HepG2 (cell line): ENCODE results near the gene JUND. TPM values are rescaled to one million over a fixed set of nuclear protein-coding genes. Genes with fewer than 3 reads are reported as not detected.

Experiments
- BATF2 ChIP-seq: sonication (generic); formaldehyde crosslinking; IDR thresholded peaks from 2 replicates; pipeline ENCODE4 v1.8.0; 2022; ENCODE audit warnings: mild to moderate bottlenecking, missing genetic modification reagents, moderate library complexity
- BHLHE40 ChIP-seq: IDR thresholded peaks from 2 replicates; pipeline ENCODE4 v1.6.1; 2011; ENCODE audit warnings: low read length, improper control_type of control experiment
- FOXM1 ChIP-seq: sonication (generic); formaldehyde crosslinking; IDR thresholded peaks from 2 replicates; pipeline ENCODE4 v1.5.0; 2020; ENCODE audit warnings: missing genetic modification reagents
- KDM3A ChIP-seq: IDR thresholded peaks from 2 replicates; pipeline ENCODE4 v1.6.1; 2018; ENCODE audit warnings: low read depth, missing compliant biosample characterization
- KDM5A ChIP-seq: fragments of 200-600 bp; sonication (generic); IDR thresholded peaks from 2 replicates; pipeline ENCODE4 v1.7.0; 2018; ENCODE audit warnings: antibody characterized with exemption, mild to moderate bottlenecking, low read length, borderline replicate concordance
- KDM6A ChIP-seq: IDR thresholded peaks from 2 replicates; pipeline ENCODE4 v1.6.1; 2016; ENCODE audit warnings: low read depth
- KIAA2018 ChIP-seq: sonication (generic); formaldehyde crosslinking; IDR thresholded peaks from 2 replicates; pipeline ENCODE4 v1.5.0; 2020; ENCODE audit warnings: mild to moderate bottlenecking, missing genetic modification reagents, borderline replicate concordance
- KLF15 ChIP-seq: sonication (generic); formaldehyde crosslinking; IDR thresholded peaks from 2 replicates; pipeline ENCODE4 v1.8.1; 2023; ENCODE audit warnings: borderline replicate concordance, mild to moderate bottlenecking, inconsistent platforms, missing genetic modification reagents, mixed read lengths
- MXI1 ChIP-seq: IDR thresholded peaks from 3 replicates; pipeline ENCODE4 v1.6.1; 2012; ENCODE audit warnings: low read depth, low read length, inconsistent platforms, borderline replicate concordance
- NAIF1 ChIP-seq: sonication (generic); formaldehyde crosslinking; IDR thresholded peaks from 2 replicates; pipeline ENCODE4 v1.5.0; 2020; ENCODE audit warnings: mild to moderate bottlenecking, missing genetic modification reagents, borderline replicate concordance
- NCOA2 ChIP-seq: sonication (generic); formaldehyde crosslinking; IDR thresholded peaks from 2 replicates; pipeline ENCODE4 v1.8.0; 2022; ENCODE audit warnings: inconsistent platforms
- NR2F1 ChIP-seq, 2 experiments: fragments of 450-650 bp in 1 of 2; formaldehyde crosslinking in 1 of 2; IDR thresholded peaks; 2 replicates each; pipeline versions ENCODE4 v1.5.0 to v1.6.1; 2016 to 2020; ENCODE audit warnings: mild to moderate bottlenecking in 1 of 2, missing compliant biosample characterization in 1 of 2, missing genetic modification reagents in 1 of 2, moderate library complexity in 1 of 2
- SATB2 ChIP-seq: sonication (generic); formaldehyde crosslinking; IDR thresholded peaks from 2 replicates; pipeline ENCODE4 v1.5.0; 2020; ENCODE audit warnings: missing genetic modification reagents
- SIX1 ChIP-seq: sonication (generic); formaldehyde crosslinking; IDR thresholded peaks from 2 replicates; pipeline ENCODE4 v1.4.0; 2020; ENCODE audit warnings: missing genetic modification reagents, borderline replicate concordance
- TRAFD1 ChIP-seq: sonication (generic); formaldehyde crosslinking; IDR thresholded peaks from 2 replicates; pipeline ENCODE4 v1.5.1; 2020; ENCODE audit warnings: missing genetic modification reagents, mild to moderate bottlenecking, borderline replicate concordance
- ZC3H4 ChIP-seq: sonication (generic); formaldehyde crosslinking; IDR thresholded peaks from 2 replicates; pipeline ENCODE4 v1.4.0; 2020; ENCODE audit warnings: missing genetic modification reagents, borderline replicate concordance
- ZNF30 ChIP-seq: sonication (generic); formaldehyde crosslinking; IDR thresholded peaks from 2 replicates; pipeline ENCODE4 v1.5.0; 2020; ENCODE audit warnings: mild to moderate bottlenecking, missing genetic modification reagents
- ZNF460 ChIP-seq: sonication (generic); formaldehyde crosslinking; IDR thresholded peaks from 2 replicates; pipeline ENCODE4 v1.5.1; 2020; ENCODE audit warnings: missing genetic modification reagents, mild to moderate bottlenecking, borderline replicate concordance
- ZNF562 ChIP-seq: sonication (generic); formaldehyde crosslinking; IDR thresholded peaks from 2 replicates; pipeline ENCODE4 v1.8.0; 2022; ENCODE audit warnings: missing genetic modification reagents, borderline replicate concordance
- ZNF709 ChIP-seq: sonication (generic); formaldehyde crosslinking; IDR thresholded peaks from 2 replicates; pipeline ENCODE4 v1.5.0; 2020; ENCODE audit warnings: mild to moderate bottlenecking, missing genetic modification reagents
- polyA plus RNA-seq, 8 experiments: library from polyadenylated mRNA; depleted of rRNA in 3 of 8; stranded (reverse) in 7 of 8; unstranded in 1 of 8; fragments of >200 nt; fragmentation: Illumina TruSeq in 4 of 8; extraction: Trizol in 4 of 8; gene quantifications; 2 replicates each; pipeline versions ENCODE4 v1.2.1 to v1.2.3, GENCODE V29; 2011 to 2016; ENCODE audit warnings: low read depth in 4 of 8, missing spikeins in 1 of 8, mixed read lengths in 1 of 8; ENCODE audit not compliant: insufficient read depth in 1 of 8
- total RNA-seq, 5 experiments: library from RNA; depleted of rRNA; stranded (reverse); fragments of >200 nt; fragmentation: Illumina TruSeq; extraction: Trizol; gene quantifications; 2 replicates each; pipeline ENCODE4 v1.2.3, GENCODE V29; 2016; ENCODE audit warnings: low read depth in 1 of 5

JUND gene
- total and polyA plus RNA-seq, 2 of the 13 experiments (the other 11 are each of a cell fraction or from before 2014, with no cell fraction given) = 41.2 to 59.8 TPM

GRCh38 chr19:18279516-18280246 is 1.7 kb downstream of the JUND start (continued):
- TF ChIP-seq ZNF709 = no peak
- TF ChIP-seq BHLHE40 = peak; percentile 19; the same call in 1 of the 2 replicates
- TF ChIP-seq ZC3H4 (CRISPR knock-in tag) = no peak
- TF ChIP-seq ZNF562 = no peak
- no peak for TF ChIP-seq KLF15
- TF ChIP-seq SATB2 (CRISPR knock-in tag) = no peak
- TF ChIP-seq NAIF1 (CRISPR knock-in tag) = 0 out of 2 replicates have a peak, but pooled peaks have one; percentile 19
- no peak for TF ChIP-seq KDM6A (CRISPR knock-in tag)
- no peak for TF ChIP-seq ZNF460 (CRISPR knock-in tag)
- TF ChIP-seq KDM3A (CRISPR knock-in tag) = peak; percentile 93
- TF ChIP-seq BATF2 (CRISPR knock-in tag) = 0 out of 2 replicates have a peak, but pooled peaks have one; percentile 43
- TF ChIP-seq SIX1 (CRISPR knock-in tag) = no peak
- TF ChIP-seq MXI1 = peak; percentile 62; the same call in 1 of the 3 replicates
- 0 out of 4 replicates have a peak, but pooled peaks of 1 of the 2 experiments have one; percentile 20 for TF ChIP-seq NR2F1 (CRISPR knock-in tag; IDR thresholded peaks at IDR 0.05)
- no peak for TF ChIP-seq TRAFD1 (CRISPR knock-in tag)
- no peak for TF ChIP-seq FOXM1 (CRISPR knock-in tag)
- TF ChIP-seq NCOA2 (CRISPR knock-in tag) = no peak
- no peak for TF ChIP-seq KIAA2018 (CRISPR knock-in tag)
- peak; percentile 92 for TF ChIP-seq KDM5A
- no peak for TF ChIP-seq ZNF30 (CRISPR knock-in tag)
